ENCODE results near the gene RHD. TPM values are rescaled to one million over a fixed set of nuclear protein-coding genes. Genes with fewer than 3 reads are reported as not detected.
"Not testable (repeated sequence)": the region's sequence is repeated elsewhere in the genome, so short reads cannot be mapped to it uniquely, and the experiment has no call there.

Gene RHD
- total RNA-seq, 2 experiments from 2014 or later = not detected

DNA sequence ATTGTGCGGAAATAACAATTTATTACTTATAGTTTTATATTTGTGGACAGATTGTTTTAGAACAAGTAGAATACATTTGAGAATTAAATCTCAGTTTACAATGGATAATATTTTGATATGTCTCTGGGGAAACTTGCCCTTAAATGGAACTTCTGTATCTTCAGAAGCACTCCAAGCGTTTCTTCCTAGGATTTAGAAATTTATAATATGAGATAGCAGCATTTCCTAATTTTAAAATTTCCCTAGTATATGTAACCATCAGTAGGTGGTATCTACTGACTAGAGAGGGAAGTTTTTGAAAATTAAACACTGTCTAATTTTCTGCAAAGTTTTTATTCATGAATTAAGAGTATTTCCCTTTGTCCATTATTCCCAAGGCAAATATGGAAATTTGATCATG lies 21.1 kb downstream of the RHD start:
- intact Hi-C loops (cut with micrococcal nuclease); H3K4me3 Mint-ChIP-seq: not testable (repeated sequence)

DNA sequence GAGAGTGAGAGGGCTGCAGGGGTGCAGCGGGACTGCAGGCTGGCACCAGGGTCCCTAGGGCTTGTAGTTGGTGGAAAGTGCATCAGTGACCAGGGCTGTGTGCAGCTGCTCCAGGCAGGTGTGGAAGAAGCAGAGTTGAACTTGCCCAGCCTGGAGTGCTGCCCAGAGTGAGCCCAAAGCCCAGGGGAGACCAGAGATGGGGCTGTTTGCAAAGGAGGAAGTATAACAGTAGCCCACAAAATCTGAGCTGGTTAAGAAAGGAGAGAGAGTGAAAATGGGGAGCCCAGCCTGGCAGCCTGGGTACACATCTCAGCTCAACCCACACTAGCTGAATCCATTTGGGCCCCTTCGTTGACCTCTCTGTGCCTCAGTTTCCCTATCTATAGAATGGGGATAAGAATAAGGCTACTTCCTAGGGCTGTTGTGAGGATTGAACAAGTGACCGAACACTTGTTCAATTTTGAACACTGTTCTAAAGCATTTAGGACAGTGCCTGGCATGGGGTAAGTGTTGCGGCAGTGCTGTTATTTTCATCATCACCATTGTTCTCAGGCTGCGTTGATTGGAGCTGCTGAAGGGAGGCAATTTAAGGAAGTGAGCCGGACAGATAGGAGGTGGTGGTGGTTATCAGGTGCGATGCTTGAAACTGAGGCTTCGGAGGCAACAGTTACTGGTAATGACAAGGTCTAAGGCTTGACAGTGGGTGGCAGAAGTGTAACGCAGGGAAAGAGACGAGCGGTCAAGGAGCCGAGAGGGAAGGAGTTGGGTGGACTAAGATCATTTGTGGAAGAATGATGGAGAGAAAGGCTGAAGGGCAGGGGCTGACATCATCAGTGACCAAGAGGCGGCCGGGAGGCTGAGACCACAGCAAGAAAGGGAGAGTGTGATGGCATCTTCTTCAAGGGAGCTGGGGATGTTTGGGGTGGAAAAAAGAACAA lies 22.8 kb downstream of the RHD start:
- H3K9me3 Mint-ChIP-seq; CTCF ChIA-PET; H3K27ac Mint-ChIP-seq; H3K4me1 Mint-ChIP-seq (ENCODE audit: low read depth); H3K27me3 Mint-ChIP-seq (ENCODE audit: low read depth); H3K4me3 Mint-ChIP-seq; H3K36me3 Mint-ChIP-seq (ENCODE audit: low read depth); intact Hi-C loops (cut with micrococcal nuclease); DNase-seq: not testable (repeated sequence)

More for the DNA sequence above, 21.1 kb downstream of the RHD start:
- H3K9me3 Mint-ChIP-seq; H3K4me1 Mint-ChIP-seq (ENCODE audit: low read depth); H3K36me3 Mint-ChIP-seq (ENCODE audit: low read depth); CTCF ChIA-PET; H3K27ac Mint-ChIP-seq; H3K27me3 Mint-ChIP-seq (ENCODE audit: low read depth); DNase-seq: not testable (repeated sequence)

GRCh38 chr1:25296501-25296900 lies 24.2 kb downstream of the RHD start:
- H3K36me3 Mint-ChIP-seq (ENCODE audit: low read depth); CTCF ChIA-PET; intact Hi-C loops (cut with micrococcal nuclease); H3K27me3 Mint-ChIP-seq (ENCODE audit: low read depth); H3K27ac Mint-ChIP-seq; DNase-seq; H3K4me1 Mint-ChIP-seq (ENCODE audit: low read depth); H3K9me3 Mint-ChIP-seq; H3K4me3 Mint-ChIP-seq: not testable (repeated sequence)

DNA sequence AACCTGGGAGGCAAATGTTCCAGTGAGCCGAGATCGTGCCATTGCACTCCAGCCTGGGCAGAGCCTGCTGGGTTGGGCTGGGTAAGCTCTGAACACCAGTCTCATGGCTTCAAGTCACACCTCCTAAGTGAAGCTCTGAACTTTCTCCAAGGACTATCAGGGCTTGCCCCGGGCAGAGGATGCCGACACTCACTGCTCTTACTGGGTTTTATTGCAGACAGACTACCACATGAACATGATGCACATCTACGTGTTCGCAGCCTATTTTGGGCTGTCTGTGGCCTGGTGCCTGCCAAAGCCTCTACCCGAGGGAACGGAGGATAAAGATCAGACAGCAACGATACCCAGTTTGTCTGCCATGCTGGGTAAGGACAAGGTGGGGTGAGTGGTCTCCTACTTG lies 28.4 kb downstream of the RHD start:
- H3K36me3 Mint-ChIP-seq (ENCODE audit: low read depth); H3K9me3 Mint-ChIP-seq; H3K4me3 Mint-ChIP-seq; H3K27ac Mint-ChIP-seq; CTCF ChIA-PET; DNase-seq; H3K27me3 Mint-ChIP-seq (ENCODE audit: low read depth); intact Hi-C loops (cut with micrococcal nuclease); H3K4me1 Mint-ChIP-seq (ENCODE audit: low read depth): not testable (repeated sequence)

- H3K27me3 Mint-ChIP-seq (ENCODE audit: low read depth); CTCF ChIA-PET; H3K27ac Mint-ChIP-seq; intact Hi-C loops (cut with micrococcal nuclease); H3K36me3 Mint-ChIP-seq (ENCODE audit: low read depth); DNase-seq; H3K4me3 Mint-ChIP-seq; H3K4me1 Mint-ChIP-seq (ENCODE audit: low read depth); H3K9me3 Mint-ChIP-seq: not testable (repeated sequence)
Measured at GRCh38 chr1:25302330-25302729, 30.0 kb downstream of the RHD start.

GRCh38 chr1:25304936-25305335 lies 32.6 kb downstream of the RHD start:
- H3K9me3 Mint-ChIP-seq; intact Hi-C loops (cut with micrococcal nuclease); H3K4me1 Mint-ChIP-seq (ENCODE audit: low read depth); H3K4me3 Mint-ChIP-seq; CTCF ChIA-PET; H3K36me3 Mint-ChIP-seq (ENCODE audit: low read depth); H3K27ac Mint-ChIP-seq; H3K27me3 Mint-ChIP-seq (ENCODE audit: low read depth); DNase-seq: not testable (repeated sequence)

DNA sequence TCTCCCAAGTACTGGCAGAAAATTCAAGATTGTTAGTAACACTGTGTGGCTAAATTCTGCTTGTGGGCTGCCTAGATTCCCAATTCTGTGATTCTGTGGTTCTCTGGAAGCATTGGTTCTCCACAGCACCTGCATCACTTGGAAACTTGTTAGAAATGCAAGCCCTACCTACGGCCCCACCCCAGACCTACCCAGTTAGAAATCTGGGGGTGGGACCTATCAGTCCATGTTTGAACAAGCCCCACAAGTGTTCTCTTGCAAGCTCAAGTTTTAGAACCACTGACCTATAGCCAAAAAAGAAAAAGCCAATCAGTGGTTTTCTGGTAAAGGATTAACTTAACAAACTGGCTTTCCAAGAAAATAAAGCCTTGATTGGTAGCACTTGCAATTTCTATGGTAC lies 35.9 kb downstream of the RHD start:
- DNase-seq; H3K36me3 Mint-ChIP-seq (ENCODE audit: low read depth); CTCF ChIA-PET; intact Hi-C loops (cut with micrococcal nuclease); H3K27ac Mint-ChIP-seq; H3K9me3 Mint-ChIP-seq; H3K4me1 Mint-ChIP-seq (ENCODE audit: low read depth); H3K27me3 Mint-ChIP-seq (ENCODE audit: low read depth); H3K4me3 Mint-ChIP-seq: not testable (repeated sequence)

DNA sequence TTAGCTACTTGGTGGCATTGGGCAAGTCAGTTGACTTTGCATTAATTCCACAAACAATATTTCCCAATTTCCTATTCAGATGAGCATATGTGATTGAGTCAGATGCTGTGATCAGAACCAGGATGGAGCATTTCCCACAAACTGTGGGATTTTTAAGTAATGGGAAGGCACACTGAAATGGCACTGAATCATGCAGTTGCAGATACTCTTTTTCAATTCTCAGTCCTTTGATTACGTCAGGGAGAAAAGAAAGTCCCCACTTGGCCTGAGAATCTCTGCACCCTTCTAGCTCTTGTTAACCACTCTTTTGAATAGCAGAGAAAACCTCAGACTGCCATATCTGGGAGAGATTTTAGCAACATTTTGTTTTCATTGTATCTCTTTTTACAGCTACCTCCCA lies 36.8 kb downstream of the RHD start:
- CTCF ChIA-PET; H3K27ac Mint-ChIP-seq; H3K36me3 Mint-ChIP-seq (ENCODE audit: low read depth); H3K9me3 Mint-ChIP-seq; DNase-seq; H3K4me3 Mint-ChIP-seq; H3K27me3 Mint-ChIP-seq (ENCODE audit: low read depth); H3K4me1 Mint-ChIP-seq (ENCODE audit: low read depth); intact Hi-C loops (cut with micrococcal nuclease): not testable (repeated sequence)

- H3K27me3 Mint-ChIP-seq (ENCODE audit: low read depth); intact Hi-C loops (cut with micrococcal nuclease); H3K36me3 Mint-ChIP-seq (ENCODE audit: low read depth); DNase-seq; H3K27ac Mint-ChIP-seq; CTCF ChIA-PET; H3K9me3 Mint-ChIP-seq; H3K4me1 Mint-ChIP-seq (ENCODE audit: low read depth); H3K4me3 Mint-ChIP-seq: not testable (repeated sequence)
Measured at GRCh38 chr1:25309486-25309885, 37.2 kb downstream of the RHD start.

DNA sequence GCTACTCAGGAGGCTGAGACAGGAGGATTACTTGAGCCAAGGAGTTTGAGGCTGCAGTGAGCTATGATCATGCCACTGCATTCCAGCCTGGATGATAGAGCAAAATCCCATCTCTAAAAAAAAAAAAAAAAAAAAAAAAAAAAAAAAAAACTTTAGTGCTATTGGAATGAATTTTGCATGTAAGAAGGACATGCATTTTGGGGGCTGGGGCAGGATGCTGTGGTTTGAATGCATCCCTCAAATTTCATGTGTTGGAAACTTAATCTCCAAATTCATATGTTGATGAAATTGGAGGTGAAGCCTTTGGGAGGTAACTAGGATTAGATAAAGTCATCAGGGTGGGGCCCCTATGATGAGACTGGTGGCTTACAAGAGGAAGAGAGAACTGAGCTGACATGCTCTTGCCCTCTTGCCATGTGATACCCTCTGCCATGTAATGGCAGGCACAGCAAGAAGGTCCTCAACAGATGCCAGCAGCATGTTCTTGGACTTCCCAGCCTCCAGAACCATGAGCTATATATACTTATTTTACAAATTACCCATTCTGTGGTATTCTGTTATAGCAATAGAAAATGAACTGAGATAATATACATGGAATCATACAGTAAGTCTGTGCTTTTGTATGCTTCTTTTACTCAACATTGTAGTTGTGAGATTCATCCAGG lies 40.6 kb downstream of the RHD start:
- H3K36me3 Mint-ChIP-seq (ENCODE audit: low read depth); CTCF ChIA-PET: not testable (repeated sequence)

DNA sequence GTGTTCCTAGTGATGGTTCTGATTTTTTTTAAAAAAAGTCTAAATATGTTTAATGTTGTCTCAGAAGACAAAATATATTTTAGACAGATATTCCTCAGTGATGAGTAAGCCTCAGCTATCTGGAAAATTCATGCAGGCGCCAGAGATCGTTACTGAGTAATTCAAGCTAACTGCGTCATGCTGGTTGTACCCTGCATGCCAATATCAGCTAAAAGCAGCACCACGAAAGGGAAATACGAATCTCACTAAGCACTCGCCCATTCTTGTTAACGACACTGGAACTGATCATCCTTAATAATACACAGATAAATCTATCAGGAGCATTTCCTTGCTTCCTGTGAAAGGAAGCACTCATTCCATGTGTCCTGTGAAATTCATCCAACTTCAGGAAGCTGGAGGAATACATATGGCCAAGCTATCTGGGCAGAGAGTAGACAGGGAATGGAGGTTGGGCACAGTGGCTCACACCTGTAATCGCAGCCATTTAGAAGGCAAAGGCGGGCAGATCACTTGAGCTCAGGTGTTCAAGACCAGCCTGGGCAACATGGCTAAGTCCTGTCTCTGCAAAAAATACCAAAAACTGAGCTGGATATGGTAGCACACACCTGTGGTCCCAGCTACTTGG lies 48.1 kb downstream of the RHD start:
- DNase-seq; H3K4me3 Mint-ChIP-seq; H3K9me3 Mint-ChIP-seq; CTCF ChIA-PET; H3K27ac Mint-ChIP-seq; intact Hi-C loops (cut with micrococcal nuclease); H3K36me3 Mint-ChIP-seq (ENCODE audit: low read depth); H3K27me3 Mint-ChIP-seq (ENCODE audit: low read depth); H3K4me1 Mint-ChIP-seq (ENCODE audit: low read depth): not testable (repeated sequence)

More for the DNA sequence above, 40.6 kb downstream of the RHD start:
- H3K27me3 Mint-ChIP-seq (ENCODE audit: low read depth); H3K4me1 Mint-ChIP-seq (ENCODE audit: low read depth); H3K4me3 Mint-ChIP-seq; DNase-seq; H3K27ac Mint-ChIP-seq; H3K9me3 Mint-ChIP-seq; intact Hi-C loops (cut with micrococcal nuclease): not testable (repeated sequence)

DNA sequence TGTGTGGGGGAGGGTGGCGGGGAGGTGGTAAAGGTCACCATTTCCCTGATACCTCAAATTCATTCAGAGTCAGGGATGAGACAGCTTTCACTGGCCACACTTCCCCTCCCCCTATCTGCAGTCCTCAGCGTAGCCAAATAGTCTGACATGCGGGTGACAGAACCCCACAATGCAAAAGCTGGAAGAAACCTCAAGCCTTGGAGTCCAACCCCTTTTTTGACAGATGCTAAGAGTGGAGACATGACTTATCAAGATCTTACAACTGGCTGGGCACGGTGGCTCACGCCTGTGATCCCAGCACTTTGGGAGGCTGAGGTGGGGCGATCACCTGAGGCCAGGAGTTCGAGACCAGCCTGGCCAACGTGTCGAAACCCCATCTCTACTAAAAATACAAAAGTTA lies 49.8 kb downstream of the RHD start:
- intact Hi-C loops (cut with micrococcal nuclease); H3K4me1 Mint-ChIP-seq (ENCODE audit: low read depth); DNase-seq; H3K27me3 Mint-ChIP-seq (ENCODE audit: low read depth); H3K27ac Mint-ChIP-seq; CTCF ChIA-PET; H3K4me3 Mint-ChIP-seq; H3K9me3 Mint-ChIP-seq; H3K36me3 Mint-ChIP-seq (ENCODE audit: low read depth): not testable (repeated sequence)

GRCh38 chr1:25324407-25324806 lies 52.1 kb downstream of the RHD start:
- H3K4me3 Mint-ChIP-seq; DNase-seq; H3K9me3 Mint-ChIP-seq; H3K36me3 Mint-ChIP-seq (ENCODE audit: low read depth); intact Hi-C loops (cut with micrococcal nuclease); H3K27ac Mint-ChIP-seq; H3K4me1 Mint-ChIP-seq (ENCODE audit: low read depth); H3K27me3 Mint-ChIP-seq (ENCODE audit: low read depth); CTCF ChIA-PET: not testable (repeated sequence)

All from activated naive CD4-positive, alpha-beta T cell treated with anti-CD3 and anti-CD28 coated beads for 36 hours (primary cell).